ENCODE data around the gene CCDC122. TPM values are rescaled to one million over a fixed set of nuclear protein-coding genes. Genes with fewer than 3 reads are reported as not detected.

The CCDC122 gene
- total and polyA plus RNA-seq, 2 of the 8 experiments (the other 6 are each of a cell fraction or from before 2014, with no cell fraction given) = 2.9 to 5.8 TPM

- TF ChIP-seq ATF3 (IDR thresholded peaks at IDR 0.05; ENCODE audit: insufficient read depth, low read depth, low read length) (no peak), MAX (IDR thresholded peaks at IDR 0.05) (peak; percentile 97), BCL11A (IDR thresholded peaks at IDR 0.05; ENCODE audit: low read depth in 2 of 2, low read length in 2 of 2) (no peak), CBX5 (IDR thresholded peaks at IDR 0.05; ENCODE audit: low read depth, low read length) (no peak), KDM4A (IDR thresholded peaks at IDR 0.05; ENCODE audit: low read depth, low read length, severe bottlenecking) (peak; percentile 80), BRCA1 (IDR thresholded peaks at IDR 0.05; ENCODE audit: low read depth, low read length) (peak; percentile 57), E2F6 (IDR thresholded peaks at IDR 0.05) (peak; percentile 99), POLR2AphosphoS5 (IDR thresholded peaks at IDR 0.05; ENCODE audit: low read depth, low read length) (peak; percentile 2), POLR2A (IDR thresholded peaks at IDR 0.05; ENCODE audit: control extremely low read depth in 1 of 2, low read depth in 2 of 2, low read length in 2 of 2) (peak in 1 of 2 experiments; percentile 78; a peak in 2 of 3 replicates), CREB1 (IDR thresholded peaks at IDR 0.05) (no peak), SP1 (IDR thresholded peaks at IDR 0.05; ENCODE audit: low read depth, low read length) (no peak), JUND (IDR thresholded peaks at IDR 0.05; ENCODE audit: low read length) (no peak), CBX8 (IDR thresholded peaks at IDR 0.05; ENCODE audit: borderline replicate concordance, low read depth, low read length) (no peak), PHF8 (conservative IDR thresholded peaks at IDR 0.05; ENCODE audit: low read depth, low read length) (peak; percentile 75), KDM1A (IDR thresholded peaks at IDR 0.05; ENCODE audit: borderline replicate concordance, low read length) (no peak), TAF7 (optimal IDR thresholded peaks at IDR 0.05; ENCODE audit: borderline replicate concordance, low read depth, low read length) (peak; percentile 60), TBP (IDR thresholded peaks at IDR 0.05; ENCODE audit: low read depth, low read length) (peak; percentile 12; the same call in 1 of the 2 replicates), HDAC2 (IDR thresholded peaks at IDR 0.05; ENCODE audit: borderline replicate concordance in 1 of 2, low read depth in 2 of 2, low read length in 2 of 2) (peak in 1 of 2 experiments; percentile 95; a peak in 2 of 4 replicates), SUZ12 (IDR thresholded peaks at IDR 0.05; ENCODE audit: low read length) (0 out of 2 replicates have a peak, but pooled peaks have one; percentile 28), TCF12 (IDR thresholded peaks at IDR 0.05; ENCODE audit: low read depth, low read length) (0 out of 2 replicates have a peak, but pooled peaks have one; percentile 27), EP300 (IDR thresholded peaks at IDR 0.05; ENCODE audit: borderline replicate concordance in 1 of 2, low read depth in 2 of 2, low read length in 2 of 2) (no peak), JUN (IDR thresholded peaks at IDR 0.05; ENCODE audit: low read depth, low read length) (no peak), TAF1 (IDR thresholded peaks at IDR 0.05; ENCODE audit: low read depth, low read length) (peak; percentile 75; the same call in 1 of the 2 replicates)
These were observed at the start of gene CCDC122 (continued) for GRCh38 chr13:43878892-43879754.
